Right atrium auricular region (tissue), 2 donors: ENCODE data around the gene FKBP5. TPM values are rescaled to one million over a fixed set of nuclear protein-coding genes. Genes with fewer than 3 reads are reported as not detected.
"Not testable (repeated sequence)": the region's sequence is repeated elsewhere in the genome, so short reads cannot be mapped to it uniquely, and the experiment has no call there.

Experiments used
- DNase-seq: peaks from one replicate; pipeline ENCODE4 v3.0.0-alpha.2; 2019; ENCODE audit warnings: low spot score
- H3K27ac ChIP-seq, 2 donors: fragments of 200-600 bp; sonication (generic); 1 replicate in 1 of 2; 2 replicates in 1 of 2; pipeline ENCODE4 v1.5.1; 2016 to 2019
- H3K27me3 ChIP-seq, 2 donors: fragments of 200-600 bp; sonication (generic); one replicate each; pipeline versions ENCODE4 v1.5.1 to v1.6.0; 2017 to 2019
- H3K36me3 ChIP-seq: fragments of 200-600 bp; sonication (generic); one replicate; pipeline ENCODE4 v1.5.1; 2016
- H3K4me1 ChIP-seq, 2 donors: fragments of 200-600 bp; sonication (generic); one replicate each; pipeline versions ENCODE4 v1.5.1 to v1.6.0; 2017 to 2019
- H3K4me3 ChIP-seq, 2 donors: fragments of 200-600 bp; sonication (generic); 1 replicate in 1 of 2; 2 replicates in 1 of 2; pipeline ENCODE4 v1.5.1; 2017 to 2019; ENCODE audit warnings: mild to moderate bottlenecking in 1 of 2, moderate library complexity in 1 of 2
- H3K9me3 ChIP-seq, 2 donors: fragments of 200-600 bp; sonication (generic); one replicate each; pipeline ENCODE4 v1.5.1; 2019
- total RNA-seq, 2 donors: library from RNA; depleted of rRNA; stranded (reverse); fragments of >200 nt; gene quantifications; one replicate each; pipeline ENCODE4 v1.1.0, GENCODE V29; 2016
- TF ChIP-seq, protein P1 (sequence below), 2 donors: fragments of 200-600 bp; sonication (generic); IDR thresholded peaks; one replicate each; pipeline ENCODE4 v1.5.1; 2019; ENCODE audit warnings: antibody characterized with exemption in 2 of 2

The FKBP5 gene
- total RNA-seq, 2 donors from 2014 or later, result 135 TPM

DNA sequence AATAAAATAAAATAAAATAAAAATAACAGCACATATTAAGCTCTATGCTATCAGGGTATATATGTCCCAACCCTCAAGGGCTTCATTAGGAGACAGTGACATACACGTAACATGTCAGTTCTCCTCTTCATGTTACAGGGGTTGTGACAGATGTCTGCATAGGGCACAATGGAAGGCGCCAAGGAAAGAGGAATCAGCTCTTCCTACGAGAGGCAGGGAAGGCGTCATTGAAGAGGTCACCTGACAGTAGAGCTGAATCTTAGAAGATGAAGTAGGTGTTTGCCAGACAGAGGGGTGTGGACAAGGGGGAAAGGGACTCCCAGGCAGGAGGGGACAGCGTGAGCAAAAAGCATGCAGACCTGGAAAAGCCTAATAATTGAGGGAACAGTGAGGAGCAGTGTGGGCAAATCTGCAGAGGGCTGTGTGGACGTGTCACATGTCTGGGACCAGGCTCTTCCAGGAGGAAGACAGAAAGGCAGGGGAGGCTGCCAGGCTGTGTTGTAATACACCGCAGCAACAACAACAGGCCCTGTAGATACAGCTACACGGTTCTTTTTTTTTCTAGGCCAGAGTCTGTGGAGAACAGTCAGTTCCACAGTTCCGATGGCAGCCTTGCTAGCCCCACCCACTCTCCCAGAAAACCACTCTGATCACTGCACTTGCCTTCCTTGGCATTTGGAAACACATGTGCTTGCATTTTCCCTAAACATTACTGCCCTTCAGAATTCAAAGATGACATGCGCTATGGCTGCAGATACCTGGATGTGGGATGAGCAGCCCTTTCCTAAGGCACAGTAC, 2.5 kb upstream of the FKBP5 start:
- no peaks in the 10 kb centered on the region for H3K36me3 ChIP-seq
- peak; percentile 95 for DNase-seq
- H3K4me3 ChIP-seq, result no peak overlapping the region
- H3K4me1 ChIP-seq, result peaks cover 0 to 32% of the 10 kb centered on the region in 2 donors
- H3K27me3 ChIP-seq, result no peaks in the 10 kb centered on the region
- TF ChIP-seq, protein P1, sequence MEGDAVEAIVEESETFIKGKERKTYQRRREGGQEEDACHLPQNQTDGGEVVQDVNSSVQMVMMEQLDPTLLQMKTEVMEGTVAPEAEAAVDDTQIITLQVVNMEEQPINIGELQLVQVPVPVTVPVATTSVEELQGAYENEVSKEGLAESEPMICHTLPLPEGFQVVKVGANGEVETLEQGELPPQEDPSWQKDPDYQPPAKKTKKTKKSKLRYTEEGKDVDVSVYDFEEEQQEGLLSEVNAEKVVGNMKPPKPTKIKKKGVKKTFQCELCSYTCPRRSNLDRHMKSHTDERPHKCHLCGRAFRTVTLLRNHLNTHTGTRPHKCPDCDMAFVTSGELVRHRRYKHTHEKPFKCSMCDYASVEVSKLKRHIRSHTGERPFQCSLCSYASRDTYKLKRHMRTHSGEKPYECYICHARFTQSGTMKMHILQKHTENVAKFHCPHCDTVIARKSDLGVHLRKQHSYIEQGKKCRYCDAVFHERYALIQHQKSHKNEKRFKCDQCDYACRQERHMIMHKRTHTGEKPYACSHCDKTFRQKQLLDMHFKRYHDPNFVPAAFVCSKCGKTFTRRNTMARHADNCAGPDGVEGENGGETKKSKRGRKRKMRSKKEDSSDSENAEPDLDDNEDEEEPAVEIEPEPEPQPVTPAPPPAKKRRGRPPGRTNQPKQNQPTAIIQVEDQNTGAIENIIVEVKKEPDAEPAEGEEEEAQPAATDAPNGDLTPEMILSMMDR (IDR thresholded peaks at IDR 0.05), result no peak
- H3K27ac ChIP-seq, result peak overlapping the region; percentile 84 to 92
- no peaks in the 10 kb centered on the region for H3K9me3 ChIP-seq

DNA sequence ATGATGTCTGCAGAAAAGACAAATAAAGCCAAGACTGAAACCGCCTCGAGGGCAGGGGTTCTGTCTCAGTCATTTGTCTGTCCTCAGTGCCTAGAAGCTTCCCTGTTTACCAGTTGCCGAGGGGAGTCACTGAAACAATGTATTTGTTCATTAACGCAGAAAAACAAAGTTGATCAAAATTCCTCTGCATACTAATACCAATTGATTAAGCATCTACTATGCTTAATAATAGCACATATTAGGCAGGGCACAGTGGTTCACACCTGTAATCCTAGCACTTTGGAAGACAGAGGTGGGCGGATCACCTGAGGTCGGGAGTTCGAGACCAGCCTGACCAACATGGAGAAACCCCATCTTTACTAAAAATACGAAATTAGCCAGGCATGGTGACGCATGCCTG, 1.8 kb upstream of the FKBP5 start:
- DNase-seq, result no peak
- no peaks in the 10 kb centered on the region for H3K36me3 ChIP-seq
- no peaks in the 10 kb centered on the region for H3K9me3 ChIP-seq
- TF ChIP-seq, protein P1 (IDR thresholded peaks at IDR 0.05), result no peak
- peaks cover 0 to 32% of the 10 kb centered on the region in 2 donors for H3K4me1 ChIP-seq
- H3K4me3 ChIP-seq, result no peak overlapping the region
- H3K27me3 ChIP-seq, result no peaks in the 10 kb centered on the region
- H3K27ac ChIP-seq, result peak overlapping the region; percentile 84 to 92

DNA sequence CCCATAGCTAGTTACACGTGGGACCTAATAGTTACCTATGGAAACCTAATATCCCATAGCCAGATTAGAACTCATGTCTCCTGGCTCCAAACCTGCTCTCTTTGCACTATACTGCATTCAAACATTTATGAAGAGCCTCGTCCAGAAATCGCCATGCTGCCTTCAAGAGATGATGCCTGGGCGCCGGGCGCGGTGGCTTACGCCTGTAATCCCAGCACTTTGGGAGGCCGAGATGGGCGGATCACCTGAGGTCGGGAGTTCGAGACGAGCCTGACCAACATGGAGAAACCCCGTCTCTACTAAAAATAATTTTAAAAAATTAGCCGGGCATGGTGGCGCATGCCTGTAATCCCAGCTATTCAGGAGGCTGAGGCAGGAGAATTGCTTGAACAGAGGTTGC, 1.3 kb upstream of the FKBP5 start:
- not testable (repeated sequence) for H3K4me3 ChIP-seq
- Histone ChIP-seq H3K4me1 (peaks cover 0 to 32% of the 10 kb centered on the region in 2 donors), H3K27ac (peak overlapping the region; percentile 84 to 92)

DNA sequence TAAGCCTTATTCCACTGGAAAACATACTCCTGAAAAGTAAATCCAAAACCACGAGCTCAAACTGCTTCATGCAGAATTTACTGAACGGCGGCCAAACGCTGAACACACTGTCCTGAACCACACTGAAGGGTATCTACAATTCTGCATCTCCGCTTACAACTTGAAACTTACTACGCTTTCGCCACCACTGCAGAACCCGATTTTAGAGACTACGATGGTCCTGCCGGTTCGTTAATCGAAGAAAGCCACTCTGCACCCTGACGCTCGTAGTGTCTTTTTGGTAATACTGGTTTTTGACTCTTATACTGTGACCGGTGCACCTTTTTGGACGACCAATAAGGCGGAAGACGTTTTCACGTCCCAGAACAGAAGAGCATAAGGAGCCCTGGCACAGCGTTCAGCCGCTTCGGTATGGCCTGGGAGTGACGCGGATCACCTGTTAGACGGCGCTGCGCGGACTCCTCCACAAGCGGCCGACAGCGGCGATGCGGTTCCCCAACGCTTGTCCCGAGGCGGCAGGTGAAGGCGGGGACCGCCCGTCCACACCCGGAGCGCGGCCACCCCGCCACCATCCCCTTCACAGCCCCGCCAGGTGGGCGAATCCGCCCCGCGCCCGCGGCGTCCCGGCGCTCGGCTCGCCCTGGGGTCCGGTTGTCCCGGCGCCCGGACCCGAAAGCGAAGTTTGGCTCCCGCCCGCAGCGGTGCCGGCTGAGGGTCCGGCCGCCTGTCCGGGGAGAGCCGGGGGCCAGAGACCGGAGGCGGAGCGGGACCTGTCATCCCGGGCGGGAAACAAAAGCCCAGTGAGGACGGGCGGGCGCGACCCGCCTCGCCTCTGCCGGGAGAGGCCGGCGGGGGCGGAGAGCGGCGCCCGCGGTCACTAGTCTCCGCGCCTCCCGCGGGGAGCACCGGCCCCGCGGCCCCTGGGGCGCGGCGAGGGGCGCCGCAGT, 784 bp downstream of the FKBP5 start:
- peaks cover 0 to 32% of the 10 kb centered on the region in 2 donors for H3K4me1 ChIP-seq
- peak overlapping the region; percentile 78 to 85 for H3K4me3 ChIP-seq
- TF ChIP-seq, protein P1 (IDR thresholded peaks at IDR 0.05), result no peak
- H3K27me3 ChIP-seq, result no peaks in the 10 kb centered on the region
- DNase-seq, result no peak
- no peaks in the 10 kb centered on the region for H3K9me3 ChIP-seq
- peaks cover 18% of the 10 kb centered on the region for H3K36me3 ChIP-seq
- peak overlapping the region; percentile 99 for H3K27ac ChIP-seq

More for the DNA sequence above, 1.3 kb upstream of the FKBP5 start:
- not testable (repeated sequence) for H3K27me3 ChIP-seq, H3K9me3 ChIP-seq, H3K36me3 ChIP-seq, DNase-seq

GRCh38 chr6:35686873-35687555, 1.7 kb downstream of the FKBP5 start:
- peaks cover 0 to 36% of the 10 kb centered on the region in 2 donors for H3K4me1 ChIP-seq
- DNase-seq, result no peak
- no peaks in the 10 kb centered on the region for H3K27me3 ChIP-seq
- peak overlapping the region; percentile 99 for H3K27ac ChIP-seq
- H3K9me3 ChIP-seq, result no peaks in the 10 kb centered on the region
- peaks cover 21% of the 10 kb centered on the region for H3K36me3 ChIP-seq
- H3K4me3 ChIP-seq, result peak overlapping the region; percentile 78 to 85
- TF ChIP-seq, protein P1 (IDR thresholded peaks at IDR 0.05), result no peak
